Measurements from ENCODE around the gene PPP6R3.

- TF ChIP-seq GATA3 (IDR thresholded peaks at IDR 0.05; ENCODE audit: low read depth, low read length), result no peak
- no peak for TF ChIP-seq GATA2 (IDR thresholded peaks at IDR 0.05; ENCODE audit: low read depth, low read length)
These were observed 197.5 kb downstream of the PPP6R3 start for GRCh38 chr11:68658097-68658496.

Data from SH-SY5Y (cell line).